ENCODE measurements around the gene NDUFS6.

DNA sequence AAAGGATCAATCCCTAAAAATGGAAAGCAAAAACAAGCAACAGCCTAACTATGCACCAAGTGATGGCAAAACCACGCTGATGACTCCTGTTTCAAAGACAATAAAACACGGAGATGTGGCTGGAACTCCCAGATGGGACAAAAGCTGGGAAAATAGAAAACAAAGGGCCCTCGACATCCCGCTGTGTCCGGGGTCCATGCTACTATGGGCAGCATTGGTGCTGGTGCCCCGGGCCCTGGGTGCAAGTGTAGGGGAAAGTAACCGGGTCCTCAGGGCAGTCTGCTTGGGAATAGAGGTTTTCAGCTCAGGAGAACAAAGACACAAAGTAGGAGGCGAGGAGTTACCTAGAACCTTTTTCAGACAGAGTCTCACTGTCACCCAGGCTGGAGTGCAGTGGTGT is 47.7 kb upstream of the NDUFS6 start:
- TF ChIP-seq EP300 (conservative IDR thresholded peaks at IDR 0.05; ENCODE audit: poor library complexity, severe bottlenecking) = no peak
- no peak for TF ChIP-seq EZH2 (IDR thresholded peaks at IDR 0.05; ENCODE audit: borderline replicate concordance, insufficient read depth, low read length, poor library complexity, severe bottlenecking)
- TF ChIP-seq POLR2AphosphoS5 (IDR thresholded peaks at IDR 0.05) = no peak
- TF ChIP-seq, protein P1, sequence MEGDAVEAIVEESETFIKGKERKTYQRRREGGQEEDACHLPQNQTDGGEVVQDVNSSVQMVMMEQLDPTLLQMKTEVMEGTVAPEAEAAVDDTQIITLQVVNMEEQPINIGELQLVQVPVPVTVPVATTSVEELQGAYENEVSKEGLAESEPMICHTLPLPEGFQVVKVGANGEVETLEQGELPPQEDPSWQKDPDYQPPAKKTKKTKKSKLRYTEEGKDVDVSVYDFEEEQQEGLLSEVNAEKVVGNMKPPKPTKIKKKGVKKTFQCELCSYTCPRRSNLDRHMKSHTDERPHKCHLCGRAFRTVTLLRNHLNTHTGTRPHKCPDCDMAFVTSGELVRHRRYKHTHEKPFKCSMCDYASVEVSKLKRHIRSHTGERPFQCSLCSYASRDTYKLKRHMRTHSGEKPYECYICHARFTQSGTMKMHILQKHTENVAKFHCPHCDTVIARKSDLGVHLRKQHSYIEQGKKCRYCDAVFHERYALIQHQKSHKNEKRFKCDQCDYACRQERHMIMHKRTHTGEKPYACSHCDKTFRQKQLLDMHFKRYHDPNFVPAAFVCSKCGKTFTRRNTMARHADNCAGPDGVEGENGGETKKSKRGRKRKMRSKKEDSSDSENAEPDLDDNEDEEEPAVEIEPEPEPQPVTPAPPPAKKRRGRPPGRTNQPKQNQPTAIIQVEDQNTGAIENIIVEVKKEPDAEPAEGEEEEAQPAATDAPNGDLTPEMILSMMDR (IDR thresholded peaks at IDR 0.05; ENCODE audit: poor library complexity, severe bottlenecking) = no peak
- TF ChIP-seq RAD21 (conservative IDR thresholded peaks at IDR 0.05) = no peak
- TF ChIP-seq TAF1 (IDR thresholded peaks at IDR 0.05; ENCODE audit: low read depth) = no peak
- TF ChIP-seq, protein P2, sequence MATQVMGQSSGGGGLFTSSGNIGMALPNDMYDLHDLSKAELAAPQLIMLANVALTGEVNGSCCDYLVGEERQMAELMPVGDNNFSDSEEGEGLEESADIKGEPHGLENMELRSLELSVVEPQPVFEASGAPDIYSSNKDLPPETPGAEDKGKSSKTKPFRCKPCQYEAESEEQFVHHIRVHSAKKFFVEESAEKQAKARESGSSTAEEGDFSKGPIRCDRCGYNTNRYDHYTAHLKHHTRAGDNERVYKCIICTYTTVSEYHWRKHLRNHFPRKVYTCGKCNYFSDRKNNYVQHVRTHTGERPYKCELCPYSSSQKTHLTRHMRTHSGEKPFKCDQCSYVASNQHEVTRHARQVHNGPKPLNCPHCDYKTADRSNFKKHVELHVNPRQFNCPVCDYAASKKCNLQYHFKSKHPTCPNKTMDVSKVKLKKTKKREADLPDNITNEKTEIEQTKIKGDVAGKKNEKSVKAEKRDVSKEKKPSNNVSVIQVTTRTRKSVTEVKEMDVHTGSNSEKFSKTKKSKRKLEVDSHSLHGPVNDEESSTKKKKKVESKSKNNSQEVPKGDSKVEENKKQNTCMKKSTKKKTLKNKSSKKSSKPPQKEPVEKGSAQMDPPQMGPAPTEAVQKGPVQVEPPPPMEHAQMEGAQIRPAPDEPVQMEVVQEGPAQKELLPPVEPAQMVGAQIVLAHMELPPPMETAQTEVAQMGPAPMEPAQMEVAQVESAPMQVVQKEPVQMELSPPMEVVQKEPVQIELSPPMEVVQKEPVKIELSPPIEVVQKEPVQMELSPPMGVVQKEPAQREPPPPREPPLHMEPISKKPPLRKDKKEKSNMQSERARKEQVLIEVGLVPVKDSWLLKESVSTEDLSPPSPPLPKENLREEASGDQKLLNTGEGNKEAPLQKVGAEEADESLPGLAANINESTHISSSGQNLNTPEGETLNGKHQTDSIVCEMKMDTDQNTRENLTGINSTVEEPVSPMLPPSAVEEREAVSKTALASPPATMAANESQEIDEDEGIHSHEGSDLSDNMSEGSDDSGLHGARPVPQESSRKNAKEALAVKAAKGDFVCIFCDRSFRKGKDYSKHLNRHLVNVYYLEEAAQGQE (IDR thresholded peaks at IDR 0.05; ENCODE audit: borderline replicate concordance) = no peak

All from neural cell (in vitro differentiated cells).